Gastrocnemius medialis (tissue), 4 donors: ENCODE results near the gene PHF1. TPM values are rescaled to one million over a fixed set of nuclear protein-coding genes. Genes with fewer than 3 reads are reported as not detected.
A peak's percentile ranks its signal among the peaks of the same experiment; 100 is the strongest.
"Not testable (repeated sequence)": the region's sequence is repeated elsewhere in the genome, so short reads cannot be mapped to it uniquely, and the experiment has no call there.

Experiments
- ATAC-seq, 2 donors: fragments of 150-250 bp; one replicate each; pipeline ENCODE4 v1.9.1; 2016
- DNase-seq, 2 donors: peaks; one replicate each; pipeline ENCODE4 v3.0.0-alpha.2; 2019
- H3K27ac ChIP-seq, 4 donors: fragments of 200-600 bp; sonication (generic); 1 replicate in 1 of 4; 2 replicates in 3 of 4; pipeline ENCODE4 v1.5.1; 2016 to 2018; ENCODE audit warnings: mild to moderate bottlenecking in 2 of 4, moderate library complexity in 1 of 4
- H3K27me3 ChIP-seq, 3 donors: fragments of 200-600 bp; sonication (generic) in 2 of 3; 1 replicate in 1 of 3; 2 replicates in 2 of 3; pipeline versions ENCODE4 v1.5.1 to v1.6.0; 2016 to 2019; ENCODE audit warnings: mild to moderate bottlenecking in 1 of 3, moderate library complexity in 1 of 3
- H3K36me3 ChIP-seq, 2 donors: fragments of 200-600 bp; sonication (generic) in 1 of 2; one replicate each; pipeline ENCODE4 v1.5.1; 2017 to 2018
- H3K4me1 ChIP-seq, 2 donors: fragments of 200-600 bp; sonication (generic) in 1 of 2; one replicate each; pipeline ENCODE4 v1.5.1; 2016 to 2017; ENCODE audit warnings: mild to moderate bottlenecking in 2 of 2
- H3K4me3 ChIP-seq, 4 donors: fragments of 200-600 bp; sonication (generic) in 3 of 4; 1 replicate in 1 of 4; 2 replicates in 3 of 4; pipeline ENCODE4 v1.5.1; 2016 to 2019; ENCODE audit warnings: mild to moderate bottlenecking in 2 of 4
- H3K9me3 ChIP-seq, 3 donors: fragments of 200-600 bp; sonication (generic) in 2 of 3; 1 replicate in 1 of 3; 2 replicates in 2 of 3; pipeline ENCODE4 v1.5.1; 2016 to 2019
- POLR2A ChIP-seq, 2 donors: fragments of 450-650 bp; IDR thresholded peaks; one replicate each; pipeline ENCODE4 v1.6.1; 2017; ENCODE audit warnings: antibody characterized with exemption in 2 of 2, mild to moderate bottlenecking in 2 of 2, moderate library complexity in 2 of 2
- in situ Hi-C, 4 donors: fragments of 200-750 bp; cut with MboI; loops; one replicate each; pipeline versions ENCODE4 v1.15.0 to v1.8.0; 2017; ENCODE audit warnings: low sequenced_read_pairs in 4 of 4
- intact Hi-C: fragments of 100-400 bp; cut with DNase I; formaldehyde crosslinking; loops from one replicate; pipeline ENCODE4 v1.15.1; 2023; ENCODE audit warnings: low total_unique reads
- total RNA-seq, 4 donors: library from RNA; depleted of rRNA; stranded (reverse); fragments of >200 nt; gene quantifications; one replicate each; pipeline versions ENCODE4 v1.1.0 to v1.2.3, GENCODE V29; 2016
- TF ChIP-seq, protein P1 (sequence below), 5 experiments: fragments of 450-650 bp in 3 of 5; fragments of 200-600 bp in 2 of 5; sonication (generic) in 2 of 5; IDR thresholded peaks in 4 of 5; conservative IDR thresholded peaks in 1 of 5; 1 replicate in 4 of 5; 2 replicates in 1 of 5; pipeline ENCODE4 v1.5.1; 2016 to 2019; ENCODE audit warnings: antibody characterized with exemption in 5 of 5, mild to moderate bottlenecking in 3 of 5, moderate library complexity in 3 of 5

Gene PHF1
- total RNA-seq, result 10 to 100 TPM; 53.5 to 65.8 (median 62.9) TPM

DNA sequence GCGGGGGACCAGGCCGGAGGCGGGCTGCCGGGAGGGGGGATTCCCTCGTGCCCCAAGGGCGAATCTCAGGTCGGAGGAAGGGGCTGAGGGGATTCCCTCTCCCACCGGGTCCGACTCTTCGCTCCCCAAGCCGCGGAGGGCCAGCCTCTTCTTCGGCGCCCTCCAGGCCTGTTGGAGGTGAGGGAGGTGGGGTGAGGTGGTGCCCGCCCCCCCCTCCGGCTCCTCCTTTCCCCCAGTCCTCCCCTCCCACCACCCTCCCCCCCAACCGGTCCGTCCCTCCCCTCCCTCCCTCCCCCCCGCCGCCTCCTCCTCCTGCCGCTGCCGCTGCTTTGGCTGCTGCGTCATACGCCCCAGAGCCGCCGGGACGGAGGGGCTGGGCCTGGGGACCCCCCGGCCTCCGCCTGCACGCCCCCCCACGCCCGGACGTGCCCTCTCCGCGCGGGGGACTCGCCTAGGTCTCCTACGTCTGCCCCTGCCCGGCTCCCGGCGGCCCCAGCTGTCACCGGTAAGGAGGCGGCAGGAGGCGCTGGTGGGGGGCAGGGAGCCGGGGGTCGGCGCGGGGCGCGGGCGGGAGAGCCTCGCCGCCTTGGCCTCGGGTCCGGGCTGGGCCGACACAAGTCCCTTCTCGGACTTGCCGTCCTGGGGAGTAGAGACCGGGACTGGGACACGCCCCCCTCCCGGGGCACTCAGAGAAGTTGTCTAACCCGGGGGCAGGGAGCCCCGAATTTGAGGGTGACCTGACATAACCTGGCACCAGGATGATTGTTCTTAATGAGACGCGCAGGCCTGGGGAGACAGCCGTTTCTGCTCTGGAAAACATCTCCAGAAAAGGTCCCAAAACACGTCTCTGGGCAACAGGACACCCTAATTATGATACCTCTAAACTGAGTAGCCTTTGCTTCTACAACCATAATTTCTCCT lies at the start of gene PHF1:
PHF1 (plus strand) TSS at position 304 of the 921 bp plus-strand sequence. CDS start 1,250 bp downstream, outside the sequence.
- in situ Hi-C loops, result loop anchor here in 1 of 4 donors (25.0 kb wide), 1 partner anchor 449 kb away; the partner anchor contains the start of genes BRD2 and HLA-DMA
- TF ChIP-seq, protein P1, sequence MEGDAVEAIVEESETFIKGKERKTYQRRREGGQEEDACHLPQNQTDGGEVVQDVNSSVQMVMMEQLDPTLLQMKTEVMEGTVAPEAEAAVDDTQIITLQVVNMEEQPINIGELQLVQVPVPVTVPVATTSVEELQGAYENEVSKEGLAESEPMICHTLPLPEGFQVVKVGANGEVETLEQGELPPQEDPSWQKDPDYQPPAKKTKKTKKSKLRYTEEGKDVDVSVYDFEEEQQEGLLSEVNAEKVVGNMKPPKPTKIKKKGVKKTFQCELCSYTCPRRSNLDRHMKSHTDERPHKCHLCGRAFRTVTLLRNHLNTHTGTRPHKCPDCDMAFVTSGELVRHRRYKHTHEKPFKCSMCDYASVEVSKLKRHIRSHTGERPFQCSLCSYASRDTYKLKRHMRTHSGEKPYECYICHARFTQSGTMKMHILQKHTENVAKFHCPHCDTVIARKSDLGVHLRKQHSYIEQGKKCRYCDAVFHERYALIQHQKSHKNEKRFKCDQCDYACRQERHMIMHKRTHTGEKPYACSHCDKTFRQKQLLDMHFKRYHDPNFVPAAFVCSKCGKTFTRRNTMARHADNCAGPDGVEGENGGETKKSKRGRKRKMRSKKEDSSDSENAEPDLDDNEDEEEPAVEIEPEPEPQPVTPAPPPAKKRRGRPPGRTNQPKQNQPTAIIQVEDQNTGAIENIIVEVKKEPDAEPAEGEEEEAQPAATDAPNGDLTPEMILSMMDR (IDR thresholded peaks at IDR 0.05 in 4 of 5, conservative IDR thresholded peaks at IDR 0.05 in 1 of 5), result no peak
- peak; percentile 68 to 77 for TF ChIP-seq POLR2A (IDR thresholded peaks at IDR 0.05)
- peak within 1 kb of the TSS; percentile 99 to 100 (median 99) for H3K27ac ChIP-seq
- peak within 1 kb of the TSS; percentile 70 to 100 (median 98) for H3K4me3 ChIP-seq
- DNase-seq (peak in 1 of 2 donors; percentile 75), ATAC-seq (peak; percentile 71 to 74)
- intact Hi-C loops, result loop anchor here (1.0 kb wide), 5 partner anchors 7 to 440 kb away; partner anchors contain the start of genes CUTA, KIFC1, PFDN6 and WDR46
- H3K9me3 ChIP-seq, result no peaks in the 10 kb centered on the region
- peaks cover 9 to 18% of the 10 kb centered on the region in 2 donors for H3K4me1 ChIP-seq
- no peaks in the 10 kb centered on the region for H3K27me3 ChIP-seq
- H3K36me3 ChIP-seq, result peaks cover 3 to 40% of the 10 kb centered on the region in 2 donors

DNA sequence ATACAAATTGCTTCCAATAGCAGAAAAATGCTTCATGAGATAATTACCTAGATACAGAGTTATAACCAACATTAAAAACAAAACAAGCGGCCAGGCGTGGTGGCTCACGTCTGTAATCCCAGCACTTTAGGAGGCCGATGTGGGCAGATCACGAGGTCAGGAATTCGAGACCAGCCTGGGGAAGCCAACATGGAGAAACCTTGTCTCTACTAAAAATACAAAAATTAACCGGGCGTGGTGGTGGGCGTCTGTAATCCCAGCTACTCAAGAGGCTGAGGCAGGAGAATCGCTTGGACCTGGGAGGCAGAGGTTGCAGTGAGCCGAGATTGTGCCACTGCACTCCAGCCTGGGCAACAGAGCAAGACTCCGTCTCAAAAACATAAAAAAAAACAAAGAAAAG lies 47.3 kb upstream of the PHF1 start:
- DNase-seq, H3K4me1 ChIP-seq, H3K27me3 ChIP-seq, H3K4me3 ChIP-seq, H3K9me3 ChIP-seq, ATAC-seq, in situ Hi-C loops, H3K36me3 ChIP-seq, intact Hi-C loops, H3K27ac ChIP-seq: not testable (repeated sequence)

DNA sequence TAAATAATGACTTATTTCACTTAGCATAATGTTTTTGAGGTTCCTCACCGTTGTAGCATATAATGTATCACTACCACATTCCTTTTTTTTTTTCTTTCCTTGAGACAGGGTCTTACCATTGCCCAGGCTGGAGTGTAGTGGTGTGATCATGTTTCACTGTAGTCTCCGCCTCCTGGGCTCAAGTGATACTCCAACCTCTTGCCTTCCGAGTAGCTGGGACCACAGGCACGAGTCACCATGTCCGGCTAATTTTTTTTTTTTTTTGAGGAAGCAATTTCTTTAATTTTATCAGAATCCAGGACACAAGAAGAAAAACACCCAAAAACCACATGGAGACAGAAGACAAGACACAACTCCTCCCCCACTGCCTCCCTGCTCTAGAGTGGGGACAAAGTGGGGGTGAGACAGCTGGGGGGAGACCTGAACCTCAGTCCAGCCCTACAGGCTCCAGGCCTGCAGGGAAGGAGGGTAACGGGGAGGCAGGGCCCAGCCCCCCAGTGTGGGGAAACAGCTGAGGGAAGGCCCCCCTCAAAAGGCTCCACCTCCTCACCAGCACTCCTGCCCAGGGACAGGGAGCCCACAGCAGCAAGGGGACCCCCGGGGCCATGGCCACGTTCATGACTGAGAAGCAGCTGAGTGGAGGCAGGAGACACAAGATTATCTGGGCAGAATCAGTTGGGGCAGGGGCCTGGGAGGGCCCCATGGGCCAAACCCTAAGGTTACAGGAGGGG lies 46.2 kb upstream of the PHF1 start:
- H3K27ac ChIP-seq, ATAC-seq, H3K4me1 ChIP-seq, H3K27me3 ChIP-seq, H3K4me3 ChIP-seq, H3K36me3 ChIP-seq, DNase-seq, intact Hi-C loops, in situ Hi-C loops, H3K9me3 ChIP-seq: not testable (repeated sequence)

DNA sequence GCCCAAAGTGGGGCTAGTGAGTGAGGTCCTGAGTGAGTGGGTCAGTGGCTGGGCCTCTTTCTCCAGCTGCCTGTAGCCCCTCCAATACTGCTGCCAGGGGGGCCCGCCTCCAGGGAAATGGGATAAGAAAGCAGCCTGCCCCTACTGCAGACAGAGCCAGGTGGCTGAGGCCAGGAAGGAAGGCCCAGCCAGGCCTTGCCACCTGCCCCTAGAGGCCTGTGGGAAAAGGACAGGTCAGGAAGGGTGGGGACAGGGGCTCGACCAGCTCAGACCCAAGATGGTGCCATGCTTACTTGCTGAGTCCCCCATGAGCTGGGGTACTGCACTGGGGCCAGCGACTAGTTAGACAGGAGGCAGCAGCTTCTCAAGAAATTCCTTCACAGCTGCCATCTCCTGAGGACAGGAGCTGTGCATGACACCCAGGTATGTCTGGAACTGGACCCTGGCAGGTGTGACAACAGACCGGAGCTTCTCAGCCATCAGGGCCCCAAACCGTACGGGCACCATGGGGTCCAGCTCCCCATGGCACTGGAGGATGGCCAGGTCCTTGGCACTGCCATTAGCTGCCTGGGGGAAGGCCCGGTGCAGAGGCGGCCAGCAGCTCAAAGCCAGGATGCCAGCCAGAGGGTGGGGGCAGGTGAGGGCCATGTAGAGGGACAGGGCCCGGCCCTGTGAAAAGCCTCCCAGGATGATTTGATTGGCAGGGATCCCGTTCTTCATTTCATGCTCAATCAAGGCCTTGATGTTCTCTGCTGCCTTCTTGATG lies 45.4 kb upstream of the PHF1 start:
- intact Hi-C loops, DNase-seq, in situ Hi-C loops, H3K27me3 ChIP-seq, ATAC-seq, H3K27ac ChIP-seq, H3K4me1 ChIP-seq, H3K9me3 ChIP-seq, H3K4me3 ChIP-seq, H3K36me3 ChIP-seq: not testable (repeated sequence)

DNA sequence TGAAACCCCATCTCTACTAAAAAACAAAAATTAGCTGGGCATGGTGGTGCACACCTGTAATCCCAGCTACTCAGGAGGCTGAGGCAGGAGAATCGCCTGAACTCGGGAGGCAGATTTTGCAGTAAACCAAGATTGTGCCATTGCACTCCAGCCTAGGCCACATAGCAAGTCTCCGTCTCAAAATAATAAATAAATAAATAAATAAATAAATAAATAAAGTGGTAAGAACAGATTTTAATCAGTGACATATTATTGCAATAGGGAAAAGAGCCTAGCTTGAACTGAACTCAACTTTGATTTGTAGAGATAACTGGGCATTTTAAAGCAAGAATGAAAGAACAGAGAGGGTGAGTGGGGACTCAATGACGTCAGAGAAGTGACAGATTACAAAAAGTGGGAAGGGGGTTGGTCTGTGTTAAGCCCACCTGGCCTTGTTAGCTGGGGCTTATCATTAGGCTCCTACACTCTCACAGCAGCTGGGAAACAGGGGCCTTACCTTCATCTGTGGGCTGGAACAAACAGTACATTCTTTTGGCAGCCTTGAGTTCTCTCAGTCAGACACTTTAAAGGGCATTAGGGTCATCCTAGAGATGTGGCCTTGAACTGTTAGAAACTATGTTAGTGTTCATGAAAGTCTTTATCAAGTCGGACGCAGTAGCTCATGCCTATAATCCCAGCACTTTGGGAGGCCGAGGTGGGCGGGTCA lies 43.7 kb upstream of the PHF1 start:
- intact Hi-C loops, result no loop called here
- Histone ChIP-seq H3K27me3 (no peaks in the 10 kb centered on the region), H3K36me3 (no peaks in the 10 kb centered on the region), H3K27ac (no peak overlapping the region), H3K9me3 (no peaks in the 10 kb centered on the region), H3K4me1 (peaks cover 0 to 4% of the 10 kb centered on the region in 2 donors), H3K4me3 (no peak overlapping the region)
- no peak for ATAC-seq
- in situ Hi-C loops, result no loop called here
- TF ChIP-seq POLR2A (IDR thresholded peaks at IDR 0.05), result no peak
- TF ChIP-seq, protein P1 (IDR thresholded peaks at IDR 0.05 in 4 of 5, conservative IDR thresholded peaks at IDR 0.05 in 1 of 5), result no peak
- DNase-seq, result no peak

DNA sequence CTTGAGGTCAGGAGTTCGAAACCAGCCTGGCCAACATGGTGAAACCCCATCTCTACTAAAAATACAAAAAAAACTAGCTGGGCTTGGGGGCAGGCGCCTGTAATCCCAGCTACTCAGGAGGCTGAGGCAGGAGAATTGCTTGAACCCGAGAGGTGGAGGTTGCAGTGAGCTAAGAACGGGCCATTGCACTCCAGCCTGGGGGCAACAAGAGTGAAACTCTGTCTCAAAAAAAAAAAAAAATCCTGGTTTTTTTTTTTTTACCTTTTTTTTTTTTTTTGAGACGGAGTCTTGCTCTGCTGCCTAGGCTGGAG lies 43.1 kb upstream of the PHF1 start:
- H3K27me3 ChIP-seq, in situ Hi-C loops, H3K27ac ChIP-seq, H3K4me1 ChIP-seq, ATAC-seq, DNase-seq, H3K36me3 ChIP-seq, intact Hi-C loops, H3K9me3 ChIP-seq, H3K4me3 ChIP-seq: not testable (repeated sequence)

DNA sequence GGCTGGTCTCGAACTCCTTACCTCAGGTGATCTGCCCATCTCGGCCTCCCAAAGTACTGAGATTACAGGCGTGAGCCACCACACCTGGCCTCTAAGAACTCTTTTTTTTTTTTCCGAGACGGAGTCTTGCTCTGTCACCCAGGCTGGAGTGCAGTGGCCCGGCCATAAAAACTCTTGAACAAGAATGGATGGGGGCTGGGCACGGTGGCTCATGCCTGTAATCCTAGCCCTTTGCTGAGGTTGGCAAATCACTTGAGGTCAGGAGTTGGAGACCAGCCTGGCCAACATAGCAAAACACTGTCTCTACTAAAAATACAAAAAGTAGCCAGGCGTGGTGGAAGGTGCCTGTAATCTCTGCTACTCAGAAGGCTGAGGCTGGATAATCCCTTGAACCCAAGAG lies 38.9 kb upstream of the PHF1 start:
- ATAC-seq, result peak in 1 of 2 donors; percentile 40
- DNase-seq, result peak in 1 of 2 donors; percentile 54
- peaks cover 19 to 28% of the 10 kb centered on the region in 2 donors for H3K4me1 ChIP-seq
- H3K27me3 ChIP-seq, intact Hi-C loops, H3K9me3 ChIP-seq, H3K4me3 ChIP-seq, in situ Hi-C loops, H3K27ac ChIP-seq, H3K36me3 ChIP-seq: not testable (repeated sequence)
